ENCODE results near the gene TMPRSS11E. TPM values are rescaled to one million over a fixed set of nuclear protein-coding genes. Genes with fewer than 3 reads are reported as not detected.
A peak's percentile ranks its signal among the peaks of the same experiment; 100 is the strongest.
"Not testable (repeated sequence)": the region's sequence is repeated elsewhere in the genome, so short reads cannot be mapped to it uniquely, and the experiment has no call there.

The TMPRSS11E gene
- total RNA-seq, 1 experiment from 2014 or later, result 0.40 TPM

- no peak for DNase-seq (ENCODE audit: low read depth)
Measured at GRCh38 chr4:68461790-68462189, 14.5 kb downstream of the TMPRSS11E start.

GRCh38 chr4:68462691-68463090, 15.4 kb downstream of the TMPRSS11E start:
- no peak for DNase-seq (ENCODE audit: low read depth)

- DNase-seq (ENCODE audit: low read depth), result peak; percentile 66
Measured at GRCh38 chr4:68463796-68464195, 16.5 kb downstream of the TMPRSS11E start.

- no peak for DNase-seq (ENCODE audit: low read depth)
Measured at GRCh38 chr4:68465058-68465457, 17.8 kb downstream of the TMPRSS11E start.

GRCh38 chr4:68466185-68466584, 18.9 kb downstream of the TMPRSS11E start:
- peak; percentile 96 for DNase-seq (ENCODE audit: low read depth)

- DNase-seq (ENCODE audit: low read depth), result peak; percentile 47
Measured at GRCh38 chr4:68466751-68467150, 19.5 kb downstream of the TMPRSS11E start.

GRCh38 chr4:68469482-68469881, 22.2 kb downstream of the TMPRSS11E start:
- DNase-seq (ENCODE audit: low read depth), result no peak

- DNase-seq (ENCODE audit: low read depth), result no peak
Measured at GRCh38 chr4:68476191-68476590, 28.9 kb downstream of the TMPRSS11E start.

- no peak for DNase-seq (ENCODE audit: low read depth)
Measured at GRCh38 chr4:68489338-68489737, 42.1 kb downstream of the TMPRSS11E start.

GRCh38 chr4:68490826-68491457, 43.7 kb downstream of the TMPRSS11E start:
- no peak for DNase-seq (ENCODE audit: low read depth)

GRCh38 chr4:68494688-68495087, 47.4 kb downstream of the TMPRSS11E start:
- DNase-seq (ENCODE audit: low read depth), result no peak

- DNase-seq (ENCODE audit: low read depth), result peak; percentile 57
Measured at GRCh38 chr4:68498413-68499007, 51.2 kb downstream of the TMPRSS11E start.

GRCh38 chr4:68499021-68499420, 51.8 kb downstream of the TMPRSS11E start:
- DNase-seq (ENCODE audit: low read depth), result no peak

- DNase-seq (ENCODE audit: low read depth), result not testable (repeated sequence)
Measured at GRCh38 chr4:68503462-68503861, 56.2 kb downstream of the TMPRSS11E start.

- not testable (repeated sequence) for DNase-seq (ENCODE audit: low read depth)
Measured at GRCh38 chr4:68504836-68505235, 57.6 kb downstream of the TMPRSS11E start.

GRCh38 chr4:68505452-68505851, 58.2 kb downstream of the TMPRSS11E start:
- DNase-seq (ENCODE audit: low read depth), result not testable (repeated sequence)

GRCh38 chr4:68518889-68519288, 71.6 kb downstream of the TMPRSS11E start:
- no peak for DNase-seq (ENCODE audit: low read depth)

- no peak for DNase-seq (ENCODE audit: low read depth)
Measured at GRCh38 chr4:68520985-68521384, 73.7 kb downstream of the TMPRSS11E start.

- peak; percentile 81 for DNase-seq (ENCODE audit: low read depth)
Measured at GRCh38 chr4:68522232-68522631, 75.0 kb downstream of the TMPRSS11E start.

- peak; percentile 51 for DNase-seq (ENCODE audit: low read depth)
Measured at GRCh38 chr4:68535974-68536373, 88.7 kb downstream of the TMPRSS11E start.

GRCh38 chr4:68536375-68536774, 89.1 kb downstream of the TMPRSS11E start:
- DNase-seq (ENCODE audit: low read depth), result no peak

- DNase-seq (ENCODE audit: low read depth), result not testable (repeated sequence)
Measured at GRCh38 chr4:68542742-68543141, 95.5 kb downstream of the TMPRSS11E start.

All from LHCN-M2 (cell line).